Limb (tissue), 2 donors: ENCODE measurements around the gene RCHY1.
A peak's percentile ranks its signal among the peaks of the same experiment; 100 is the strongest.
"Not testable (repeated sequence)": the region's sequence is repeated elsewhere in the genome, so short reads cannot be mapped to it uniquely, and the experiment has no call there.

ENCODE experiments used
- DNase-seq, 2 donors: peaks; one replicate each; pipeline ENCODE4 v3.0.0-alpha.2; 2016; ENCODE audit errors: extremely low spot score in 2 of 2

Gene RCHY1

DNA sequence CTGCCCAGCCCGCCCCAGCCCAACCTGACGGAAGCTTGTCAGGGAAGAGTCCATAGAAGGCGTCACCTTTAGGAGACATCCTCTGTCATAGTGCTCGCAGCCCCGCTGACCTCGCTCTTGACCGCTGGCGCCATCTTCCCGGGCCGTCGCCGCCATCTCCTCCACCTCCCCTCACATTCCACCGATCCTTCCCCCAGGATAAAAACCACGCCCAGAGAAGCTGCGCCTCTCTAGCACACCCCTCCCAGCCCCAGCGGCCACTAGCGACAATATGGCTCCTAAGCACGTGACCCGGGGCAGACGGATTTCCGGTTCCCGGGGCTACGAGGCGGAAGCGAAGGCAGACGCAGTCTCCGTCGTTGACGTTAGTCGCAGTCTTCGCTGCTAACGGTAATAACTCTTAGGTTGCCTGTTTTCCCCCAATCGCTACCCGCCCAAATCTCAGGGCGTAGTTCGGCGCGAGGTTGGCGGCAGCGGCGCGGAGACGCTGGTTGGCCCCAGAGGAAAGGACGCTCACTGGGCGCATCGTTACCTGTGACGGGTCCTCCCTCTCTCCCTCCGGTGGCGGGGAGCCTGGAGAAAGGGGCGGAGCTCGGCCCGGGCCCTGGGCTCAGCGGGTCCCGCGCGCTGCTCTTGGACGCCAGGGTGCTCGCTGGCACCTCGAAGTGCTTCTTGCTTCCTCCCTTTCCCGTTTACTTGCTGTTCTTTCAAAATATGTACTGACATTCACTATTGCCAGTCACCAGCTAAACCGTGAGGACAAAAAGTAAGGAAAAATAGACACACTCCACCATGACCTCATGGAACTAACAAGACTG lies at the start of gene RCHY1, which contains the start of gene THAP6:
Gene RCHY1 (minus strand): TSS at position 273 of the 818 bp plus-strand sequence. CDS start 117 bp downstream, at position 156.
Gene THAP6 (plus strand): TSS at position 343 of the 818 bp plus-strand sequence. CDS start 980 bp downstream, outside the sequence.
- peak; percentile 95 to 97 for DNase-seq

DNA sequence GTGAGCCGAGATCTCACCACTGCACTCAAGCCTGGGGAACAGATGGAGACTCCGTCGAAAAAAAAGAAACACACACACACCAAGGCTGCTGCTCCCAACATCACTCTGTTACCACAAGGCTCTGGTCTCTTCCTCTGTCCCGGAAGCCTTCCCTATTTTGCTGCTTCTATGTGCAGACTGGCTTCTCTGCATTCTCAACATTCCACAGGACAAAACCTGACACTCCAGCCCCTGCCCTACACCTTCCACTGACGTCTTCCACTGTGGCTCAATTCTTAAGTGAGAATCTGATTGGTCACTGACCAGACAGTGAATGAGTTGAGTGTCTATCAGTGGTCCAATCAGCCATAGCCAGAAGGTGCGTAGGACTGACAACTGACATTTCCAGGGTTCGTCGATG lies 47.6 kb upstream of the RCHY1 start:
- DNase-seq: no peak

DNA sequence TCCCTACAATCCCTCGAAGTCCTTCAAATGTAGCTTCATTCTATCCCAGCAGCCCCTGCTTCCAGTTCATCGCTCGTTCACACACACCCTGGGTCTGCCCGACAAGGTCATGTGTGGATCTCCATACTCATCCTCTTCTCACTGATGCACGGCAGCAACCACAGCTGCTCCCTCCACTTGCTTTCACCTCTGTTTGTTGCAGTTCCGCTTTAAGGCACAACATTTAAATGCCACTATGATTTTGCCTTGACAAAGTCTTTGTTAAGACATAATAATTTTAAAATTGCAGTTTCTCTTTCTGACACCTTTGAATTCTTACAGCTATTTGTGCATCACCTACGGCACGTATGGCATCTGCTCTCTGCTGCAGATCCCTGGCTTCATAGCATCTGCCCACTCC lies 43.5 kb upstream of the RCHY1 start:
- DNase-seq: no peak

DNA sequence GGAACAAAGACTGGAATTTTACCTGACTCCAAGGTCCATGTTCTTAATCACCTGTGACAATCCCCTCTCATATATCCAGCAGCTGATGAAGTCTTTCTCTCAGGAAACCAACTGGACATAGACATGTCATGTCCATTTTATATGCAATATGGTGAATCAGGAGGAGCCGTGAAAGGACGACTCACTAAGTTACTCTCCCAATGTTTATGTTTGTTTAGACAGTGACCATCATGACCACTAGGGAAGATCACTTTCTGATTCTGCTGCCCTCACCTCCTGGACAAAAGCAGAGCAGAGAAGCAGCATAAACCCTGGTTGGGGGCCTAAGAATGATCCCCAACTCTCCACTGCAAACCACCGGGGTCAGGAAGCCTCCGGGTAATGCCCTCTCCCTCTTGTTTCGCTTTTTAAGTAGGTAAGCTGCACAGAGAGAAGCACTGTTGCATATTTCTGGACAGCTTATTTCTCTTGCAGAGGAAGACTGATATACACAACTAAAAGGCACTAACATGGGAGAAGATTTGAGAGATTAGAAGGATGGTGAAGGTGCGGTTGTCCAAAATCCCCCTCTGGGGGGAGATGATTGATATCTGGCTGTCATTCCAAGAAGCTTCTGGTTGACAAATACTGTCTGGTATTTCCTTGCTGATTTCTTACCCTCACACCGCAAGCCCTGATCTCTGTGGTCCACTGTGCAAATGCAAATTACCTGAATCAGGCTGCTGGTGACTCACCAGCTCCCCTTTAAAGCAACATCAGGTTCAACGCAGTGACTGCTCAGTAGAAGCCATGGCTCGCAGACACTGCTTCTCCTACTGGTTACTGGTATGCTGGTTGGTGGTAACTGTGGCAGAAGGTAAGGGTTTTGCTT lies 41.3 kb upstream of the RCHY1 start, which contains the start of gene ODAPH:
Gene ODAPH (plus strand): TSS at position 773 of the 871 bp plus-strand sequence. CDS start 17 bp downstream, at position 790.
- DNase-seq: no peak

DNA sequence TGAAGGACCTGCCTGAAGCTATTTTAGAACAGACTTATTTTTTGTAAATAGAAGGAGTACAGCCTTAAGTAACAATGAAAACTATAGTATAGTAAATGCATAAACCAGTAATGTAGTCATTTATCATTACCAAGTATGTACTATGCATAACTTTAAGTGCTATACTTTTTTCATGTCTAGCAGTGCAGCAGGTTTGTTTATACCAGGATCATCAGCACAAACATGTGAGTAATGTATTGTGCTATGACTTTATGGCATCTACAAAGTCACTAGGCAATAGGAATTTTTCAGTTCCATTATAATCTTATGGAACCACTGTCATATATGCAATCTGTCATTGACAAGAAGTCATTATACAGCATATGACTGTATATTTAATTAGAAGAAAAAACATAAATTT lies 38.2 kb upstream of the RCHY1 start:
- no peak for DNase-seq

DNA sequence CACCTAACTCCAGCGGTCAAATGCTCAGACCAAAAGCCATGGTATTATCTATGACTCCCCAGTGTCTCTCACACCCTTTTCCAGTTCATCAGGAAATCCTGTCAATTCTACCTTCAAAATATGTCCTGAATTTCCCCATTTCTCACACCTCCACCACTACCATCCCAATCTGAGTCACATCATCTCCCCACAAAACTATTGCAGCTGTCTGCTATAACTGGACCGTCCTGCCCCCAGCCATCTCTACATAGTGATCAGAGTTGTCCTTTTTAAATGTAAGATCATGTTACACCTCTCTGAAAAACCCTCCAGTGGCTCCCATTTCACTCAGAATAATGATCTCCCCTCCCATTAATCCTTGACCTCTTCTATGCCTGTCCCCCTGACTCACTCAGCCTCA lies 34.8 kb upstream of the RCHY1 start:
- DNase-seq: no peak

DNA sequence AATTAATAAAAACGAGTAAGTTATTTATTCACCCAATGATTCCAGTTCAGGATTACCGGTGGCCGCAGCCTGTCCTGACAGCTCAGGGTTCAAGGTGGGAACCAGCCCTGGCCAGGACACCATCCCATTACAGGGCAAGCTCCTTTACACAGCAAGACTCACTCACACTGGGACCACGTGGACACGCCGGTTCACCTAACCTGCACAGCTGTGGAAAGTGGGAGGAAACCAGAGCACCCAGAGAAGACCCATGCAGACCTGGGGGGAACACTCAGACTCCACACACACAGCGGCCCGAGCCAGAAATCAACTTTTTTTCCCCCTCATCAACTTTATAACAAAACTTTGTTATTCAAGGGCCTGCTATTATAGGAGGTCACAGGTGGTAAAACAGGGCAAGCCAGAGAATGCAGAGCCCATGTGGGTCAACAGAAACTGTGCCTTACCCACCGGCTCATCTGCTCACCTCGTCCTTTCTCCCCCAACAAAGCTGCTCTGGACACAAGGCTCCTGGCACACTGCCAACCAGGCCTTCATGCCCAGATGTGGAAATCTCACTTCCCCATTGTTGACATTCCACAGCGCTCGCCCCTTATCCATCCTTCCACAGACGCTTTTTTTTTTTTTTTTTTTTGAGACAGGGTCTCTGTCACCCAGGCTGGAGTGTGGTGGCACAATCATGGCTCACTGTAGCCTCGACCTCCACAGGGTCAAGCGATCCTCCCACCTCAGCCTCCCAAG lies 33.6 kb upstream of the RCHY1 start:
- DNase-seq: peak in 1 of 2 donors; percentile 31

DNA sequence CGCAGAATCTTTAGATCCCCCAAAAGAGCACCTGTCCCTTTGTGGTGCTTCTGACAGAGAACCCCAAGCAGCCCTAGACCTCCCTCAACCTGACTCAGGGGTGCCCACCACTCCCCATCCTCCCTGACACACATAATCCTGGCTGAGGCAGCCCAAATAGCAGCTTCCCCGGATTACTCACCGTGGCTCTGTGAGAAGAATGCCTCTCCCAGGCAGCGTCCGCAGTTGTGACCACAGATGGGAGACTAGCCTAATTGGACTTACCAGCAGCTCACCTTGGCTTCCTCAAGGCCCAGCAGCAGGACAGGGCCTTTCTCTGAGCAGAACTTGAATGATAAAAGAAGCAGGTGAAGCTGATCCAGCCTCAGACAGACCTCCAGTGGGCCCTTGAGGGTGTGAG lies 31.3 kb upstream of the RCHY1 start:
- DNase-seq: no peak

DNA sequence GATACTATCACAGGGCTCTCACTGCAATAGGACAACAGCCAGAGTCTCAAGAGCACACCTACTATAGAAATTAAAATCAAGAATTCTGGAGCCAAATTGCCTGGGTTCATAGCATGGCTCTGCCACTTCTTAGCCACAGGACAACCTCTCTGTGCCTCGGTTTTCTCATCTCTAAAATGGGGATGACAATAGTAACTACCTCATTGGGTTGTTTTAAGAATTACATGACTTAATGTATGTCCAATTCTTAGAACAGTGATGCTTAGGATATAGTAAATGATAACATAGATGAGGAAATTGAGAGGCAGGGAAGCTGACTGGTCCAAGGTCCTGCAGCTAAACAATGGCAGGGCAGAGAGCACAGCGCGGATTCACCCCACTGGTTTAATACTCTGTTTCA lies 30.7 kb upstream of the RCHY1 start:
- DNase-seq: no peak

DNA sequence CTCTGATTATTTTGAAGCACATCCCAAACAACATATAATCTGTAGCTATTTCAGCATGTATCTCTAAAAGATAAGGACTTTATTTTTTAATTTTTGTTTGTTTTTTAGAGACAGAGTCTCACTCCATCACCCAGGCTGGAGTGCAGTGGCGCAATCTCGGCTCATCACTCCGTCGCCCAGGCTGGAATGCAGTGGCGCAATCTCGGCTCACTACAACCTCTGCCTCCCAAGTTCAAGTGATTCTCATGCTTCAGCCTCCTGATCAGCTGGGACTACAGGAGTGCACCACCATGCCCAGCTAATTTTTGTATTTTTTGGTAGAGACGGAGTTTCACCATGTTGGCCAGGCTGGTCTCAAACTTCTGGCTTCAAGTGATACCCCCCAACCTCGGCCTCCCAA lies 30.0 kb upstream of the RCHY1 start:
- DNase-seq: not testable (repeated sequence)

DNA sequence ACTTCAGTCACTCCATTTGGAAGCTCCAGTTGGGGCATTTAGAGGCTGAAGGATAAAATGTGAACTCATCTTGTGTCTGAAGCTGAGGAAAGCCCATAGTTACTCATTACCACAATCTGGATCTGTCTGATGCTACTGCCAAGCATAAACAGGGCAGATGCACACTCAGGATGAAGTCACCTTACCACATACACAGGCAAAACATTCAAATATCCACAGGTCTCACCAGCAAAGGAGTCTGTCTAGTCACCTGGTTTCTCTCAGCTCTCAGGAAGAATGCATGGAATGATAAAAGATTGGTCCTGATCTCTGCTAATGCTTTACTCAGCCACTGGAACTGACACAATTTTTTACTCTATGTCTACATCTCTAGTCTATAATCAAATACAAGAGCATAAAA lies 28.6 kb upstream of the RCHY1 start:
- no peak for DNase-seq

DNA sequence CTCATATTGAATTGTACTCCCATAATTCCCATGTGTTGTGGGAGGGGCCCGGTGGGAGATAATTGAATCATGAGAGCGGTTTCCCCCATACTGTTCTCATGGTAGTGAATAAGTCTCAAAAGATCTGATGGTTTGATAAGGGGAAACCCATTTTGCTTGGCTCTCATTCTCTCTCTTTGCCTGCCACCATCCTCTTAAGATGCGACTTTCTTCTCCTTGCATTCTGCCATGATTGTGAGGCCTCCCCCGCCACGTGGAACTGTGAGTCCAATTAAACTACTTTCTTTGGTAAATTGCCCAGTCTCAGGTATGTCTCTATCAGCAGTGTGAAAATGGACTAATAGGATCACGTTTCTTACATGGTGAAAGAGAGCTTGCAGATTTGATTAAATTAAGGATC lies 23.1 kb upstream of the RCHY1 start:
- not testable (repeated sequence) for DNase-seq

DNA sequence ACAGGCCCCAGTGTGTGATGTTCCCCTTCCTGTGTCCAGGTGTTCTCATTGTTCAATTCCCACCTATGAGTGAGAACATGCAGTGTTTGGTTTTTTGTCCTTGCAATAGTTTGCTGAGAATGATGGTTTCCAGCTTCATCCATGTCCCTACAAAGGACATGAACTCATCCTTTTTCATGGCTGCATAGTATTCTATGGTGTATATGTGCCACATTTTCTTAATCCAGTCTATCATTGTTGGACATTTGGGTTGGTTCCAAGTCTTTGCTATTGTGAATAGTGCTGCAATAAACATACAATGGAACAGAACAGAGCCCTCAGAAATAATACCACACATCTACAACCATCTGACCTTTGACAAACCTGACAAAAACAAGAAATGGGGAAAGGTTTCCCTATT lies 19.7 kb upstream of the RCHY1 start:
- DNase-seq: not testable (repeated sequence)

DNA sequence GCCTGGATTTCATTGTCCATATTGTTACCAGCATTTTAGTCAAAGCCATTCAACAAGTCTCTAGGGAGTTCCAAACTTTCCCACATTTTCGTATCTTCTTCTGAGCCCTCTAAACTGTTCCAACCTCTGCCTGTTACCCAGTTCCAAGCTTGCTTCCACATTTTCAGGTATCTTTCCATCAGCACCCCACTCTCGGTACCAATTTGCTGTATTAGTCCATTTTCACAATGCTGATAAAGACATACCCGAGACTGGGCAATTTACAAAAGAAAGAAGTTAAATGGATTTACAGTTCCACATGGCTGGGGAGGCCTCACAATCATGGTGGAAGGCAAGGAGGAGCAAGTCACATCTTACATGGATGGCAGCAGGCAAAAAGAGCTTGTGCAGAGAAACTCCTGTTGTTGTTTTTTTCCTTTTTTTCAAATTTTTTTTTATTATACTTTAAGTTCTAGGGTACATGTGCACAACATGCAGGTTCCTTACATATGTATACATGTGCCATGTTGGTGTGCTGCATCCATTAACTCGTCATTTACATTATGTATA lies 19.2 kb upstream of the RCHY1 start:
- not testable (repeated sequence) for DNase-seq

DNA sequence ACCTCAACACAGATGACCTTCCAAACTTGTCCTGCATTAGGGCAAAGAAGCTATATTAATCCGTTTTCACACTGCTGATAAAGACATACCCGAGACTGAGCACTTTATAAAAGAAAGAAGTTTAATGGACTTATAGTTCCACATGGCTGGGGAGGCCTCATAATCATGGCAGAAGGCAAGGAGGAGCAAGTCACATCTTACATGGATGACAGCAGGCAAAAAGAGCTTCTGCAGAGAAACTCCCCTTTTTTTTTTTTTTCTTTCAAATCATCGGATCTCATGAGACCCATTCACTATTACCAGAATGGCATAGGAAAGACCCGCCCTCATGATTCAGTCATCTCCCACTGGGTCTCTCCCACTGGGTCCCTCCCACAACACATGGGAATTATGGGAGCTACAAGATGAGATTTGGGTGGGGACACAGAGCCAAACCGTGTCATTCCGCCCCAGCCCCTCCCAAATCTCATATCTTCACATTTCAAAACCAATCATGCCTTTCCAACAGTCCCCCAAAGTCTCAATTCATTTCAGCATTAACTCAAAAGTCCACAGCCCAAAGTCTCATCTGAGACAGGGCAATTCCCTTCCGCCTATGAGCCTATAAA lies 17.4 kb upstream of the RCHY1 start:
- DNase-seq: not testable (repeated sequence)

DNA sequence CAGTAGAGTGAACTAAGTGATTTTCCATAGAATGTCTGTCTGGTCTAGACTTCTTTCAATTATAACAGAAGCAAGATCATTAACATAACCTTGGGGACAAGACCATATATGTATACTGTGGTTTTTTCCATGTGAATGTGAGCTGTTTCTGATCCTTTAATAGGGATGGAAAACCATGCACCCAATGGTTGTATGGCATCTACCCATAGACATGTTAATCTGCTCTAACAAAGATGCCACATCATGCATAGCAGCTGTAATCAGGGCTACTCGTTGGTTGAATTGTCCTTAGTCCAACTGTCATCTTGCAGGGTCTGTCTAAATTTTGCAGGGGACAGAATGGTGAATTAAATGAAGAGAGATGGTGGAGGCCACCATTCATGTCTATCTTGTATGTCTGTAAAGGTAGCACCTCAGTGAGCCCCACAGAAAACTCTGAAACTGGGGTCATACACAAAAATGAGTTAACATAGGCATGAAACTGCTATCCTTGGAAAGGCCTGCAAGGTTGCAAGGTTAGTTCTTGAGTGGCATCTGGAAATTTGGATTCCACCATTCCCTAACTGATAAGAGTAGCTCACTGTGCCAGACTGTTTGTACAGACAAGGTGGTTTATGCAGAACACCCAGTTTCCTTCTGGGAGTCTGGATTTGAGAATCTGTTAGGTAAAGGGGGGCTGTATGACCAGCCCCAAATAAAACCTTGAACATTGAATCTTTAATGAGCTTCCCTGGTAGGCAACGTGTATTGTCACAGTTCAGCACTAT lies 16.5 kb upstream of the RCHY1 start:
- no peak for DNase-seq

DNA sequence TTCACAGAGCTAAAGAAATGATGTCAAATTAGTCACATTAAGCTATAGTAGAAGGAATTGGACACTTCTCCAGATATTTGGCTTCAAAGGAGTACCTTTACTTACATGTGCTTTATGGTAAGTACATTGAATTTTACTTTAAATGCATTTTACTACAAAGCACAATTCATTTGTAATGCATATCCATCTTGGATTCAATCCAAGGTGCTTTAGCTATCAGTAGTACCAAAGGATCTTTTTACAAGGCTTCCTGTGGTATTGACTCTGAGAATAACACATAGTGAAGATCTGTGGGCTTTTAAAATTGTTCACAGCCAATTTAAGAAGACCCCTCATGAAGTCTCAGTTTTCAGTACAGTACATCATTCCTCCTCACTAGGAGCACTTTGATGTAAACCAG lies 13.3 kb upstream of the RCHY1 start:
- no peak for DNase-seq

DNA sequence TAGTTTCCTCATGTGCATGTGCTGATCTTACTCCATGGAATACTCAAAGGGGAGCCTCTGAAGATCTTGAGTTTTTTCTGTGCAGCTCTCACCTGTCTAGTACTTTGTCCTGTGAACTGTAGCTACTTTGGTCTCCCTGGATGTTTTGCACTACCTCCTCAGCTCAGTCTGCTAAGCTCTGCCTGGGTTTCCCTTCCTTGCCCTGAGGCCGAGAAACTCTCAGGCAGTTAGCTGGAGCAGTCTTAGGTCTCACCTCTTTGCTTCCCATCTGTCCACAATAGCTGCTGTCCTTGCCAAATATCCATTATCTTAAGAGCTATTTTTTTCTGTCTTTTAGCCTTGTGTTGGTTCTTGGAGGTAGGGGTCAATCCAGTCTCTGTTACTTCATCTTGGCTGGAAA lies 11.7 kb upstream of the RCHY1 start:
- DNase-seq: no peak

DNA sequence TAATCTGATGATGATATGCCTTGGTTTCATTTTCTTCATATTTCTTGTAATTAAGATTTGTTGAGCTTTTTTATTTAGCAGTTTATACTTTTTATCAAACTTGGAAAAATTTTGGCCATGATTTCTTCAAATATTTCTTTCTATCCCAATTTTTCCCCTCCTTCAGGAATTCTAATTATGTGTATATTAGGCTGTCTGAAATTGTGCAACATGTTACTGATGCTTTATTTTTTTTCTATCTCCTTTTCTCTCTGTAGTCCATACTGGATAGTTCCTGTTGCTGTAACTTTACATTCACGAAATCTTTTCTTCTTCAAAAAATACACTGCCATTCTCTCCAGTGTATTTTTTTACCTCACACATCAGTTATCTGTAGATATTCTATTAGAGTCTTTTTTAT lies 10.9 kb upstream of the RCHY1 start:
- DNase-seq: no peak

DNA sequence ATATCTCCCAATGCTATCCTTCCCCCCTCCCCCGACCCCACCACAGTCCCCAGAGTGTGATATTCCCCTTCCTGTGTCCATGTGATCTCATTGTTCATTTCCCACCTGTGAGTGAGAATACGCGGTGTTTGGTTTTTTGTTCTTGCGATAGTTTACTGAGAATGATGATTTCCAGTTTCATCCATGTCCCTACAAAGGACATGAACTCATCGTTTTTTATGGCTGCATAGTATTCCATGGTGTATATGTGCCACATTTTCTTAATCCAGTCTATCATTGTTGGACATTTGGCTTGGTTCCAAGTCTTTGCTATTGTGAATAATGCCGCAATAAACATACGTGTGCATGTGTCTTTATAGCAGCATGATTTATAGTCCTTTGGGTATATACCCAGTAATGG lies 5.2 kb upstream of the RCHY1 start:
- DNase-seq: not testable (repeated sequence)
